KMS-11 (cell line): ENCODE results near the gene PIEZO1.

Experiments used
- H2AFZ ChIP-seq: fragments of 200-600 bp; sonication (generic); 2 replicates; pipeline ENCODE4 v1.6.1; 2016; ENCODE audit warnings: antibody characterized with exemption, mixed run types, low read depth
- H3K27ac ChIP-seq: fragments of 200-600 bp; sonication (generic); 2 replicates; pipeline ENCODE4 v1.6.1; 2016; ENCODE audit warnings: mild to moderate bottlenecking, mixed run types
- H3K27me3 ChIP-seq: fragments of 200-600 bp; sonication (generic); 2 replicates; pipeline ENCODE4 v1.6.1; 2017; ENCODE audit warnings: mild to moderate bottlenecking, low read depth, mixed run types, moderate library complexity; ENCODE audit not compliant: insufficient read depth
- H3K36me3 ChIP-seq: fragments of 200-600 bp; sonication (generic); 2 replicates; pipeline ENCODE4 v1.6.1; 2017; ENCODE audit warnings: mild to moderate bottlenecking, mixed run types; ENCODE audit not compliant: insufficient read depth
- H3K4me1 ChIP-seq: fragments of 200-600 bp; sonication (generic); 2 replicates; pipeline ENCODE4 v1.6.1; 2016; ENCODE audit warnings: mild to moderate bottlenecking, low read depth, mixed run types; ENCODE audit not compliant: poor library complexity, severe bottlenecking
- H3K4me2 ChIP-seq: fragments of 200-600 bp; sonication (generic); 2 replicates; pipeline ENCODE4 v1.7.0; 2016; ENCODE audit warnings: mild to moderate bottlenecking, mixed run types
- H3K4me3 ChIP-seq: fragments of 200-600 bp; sonication (generic); IDR thresholded peaks from 2 replicates; pipeline ENCODE4 v1.6.1; 2017; ENCODE audit warnings: low read depth, low read length, mixed read lengths; ENCODE audit not compliant: insufficient read depth
- H3K79me2 ChIP-seq: fragments of 200-600 bp; sonication (generic); 2 replicates; pipeline ENCODE4 v1.6.1; 2016; ENCODE audit warnings: low read depth, mixed run types; ENCODE audit not compliant: insufficient read depth
- H3K9ac ChIP-seq: fragments of 200-600 bp; sonication (generic); 2 replicates; pipeline ENCODE4 v1.6.1; 2016; ENCODE audit warnings: mild to moderate bottlenecking, mixed run types
- H4K20me1 ChIP-seq: fragments of 200-600 bp; sonication (generic); 2 replicates; pipeline ENCODE4 v1.6.1; 2016; ENCODE audit warnings: mild to moderate bottlenecking, mixed run types; ENCODE audit not compliant: insufficient read depth
- CTCF ChIP-seq: fragments of 200-600 bp; sonication (generic); conservative IDR thresholded peaks from 2 replicates; pipeline ENCODE4 v1.6.1; 2017; ENCODE audit warnings: low read depth, mild to moderate bottlenecking, antibody characterized with exemption, low read length, moderate library complexity, mixed read lengths

Gene PIEZO1

GRCh38 chr16:88702371-88703210 is 82.4 kb downstream of the PIEZO1 start:
- H3K79me2 ChIP-seq: peaks cover 17% of the 10 kb centered on the region; the same call in 1 of the 2 replicates
- H3K27ac ChIP-seq: no peak overlapping the region
- H3K9ac ChIP-seq: no peak overlapping the region
- no peaks in the 10 kb centered on the region for H3K36me3 ChIP-seq
- H2AFZ ChIP-seq: no peak overlapping the region
- no peak for TF ChIP-seq CTCF
- H3K4me1 ChIP-seq: peaks cover 32% of the 10 kb centered on the region
- no peak overlapping the region for H3K4me3 ChIP-seq
- H3K4me2 ChIP-seq: no peak overlapping the region
- no peaks in the 10 kb centered on the region for H3K27me3 ChIP-seq
- H4K20me1 ChIP-seq: no peaks in the 10 kb centered on the region

- Histone ChIP-seq H3K4me2 (peak overlapping the region; percentile 88), H3K36me3 (no peaks in the 10 kb centered on the region), H3K4me3 (no peak overlapping the region), H3K4me1 (peaks cover 29% of the 10 kb centered on the region), H3K27me3 (no peaks in the 10 kb centered on the region), H3K79me2 (0 out of 2 replicates have a peak, but pooled peaks cover 15% of the 10 kb centered on the region), H3K27ac (no peak overlapping the region), H3K9ac (no peak overlapping the region), H2AFZ (no peak overlapping the region), H4K20me1 (no peaks in the 10 kb centered on the region)
- TF ChIP-seq CTCF: no peak
Measured at GRCh38 chr16:88701581-88702370, 83.2 kb downstream of the PIEZO1 start.

- 0 out of 2 replicates have a peak, but pooled peaks cover 15% of the 10 kb centered on the region for H3K79me2 ChIP-seq
- TF ChIP-seq CTCF: no peak
- H2AFZ ChIP-seq: peak overlapping the region; percentile 24; the same call in 1 of the 2 replicates
- H3K9ac ChIP-seq: 0 out of 2 replicates have a peak overlapping the region, but pooled peaks have one; percentile 18
- no peaks in the 10 kb centered on the region for H3K27me3 ChIP-seq
- H4K20me1 ChIP-seq: no peaks in the 10 kb centered on the region
- H3K36me3 ChIP-seq: no peaks in the 10 kb centered on the region
- peak overlapping the region; percentile 88 for H3K4me2 ChIP-seq
- 0 out of 2 replicates have a peak overlapping the region, but pooled peaks have one; percentile 24 for H3K27ac ChIP-seq
- H3K4me1 ChIP-seq: peaks cover 29% of the 10 kb centered on the region
- H3K4me3 ChIP-seq: no peak overlapping the region
Measured at GRCh38 chr16:88700636-88701482, 84.2 kb downstream of the PIEZO1 start.

- Histone ChIP-seq H2AFZ (no peak overlapping the region), H3K4me2 (peak overlapping the region; percentile 88; the same call in 1 of the 2 replicates), H3K79me2 (0 out of 2 replicates have a peak, but pooled peaks cover 11% of the 10 kb centered on the region), H3K36me3 (no peaks in the 10 kb centered on the region), H3K27me3 (no peaks in the 10 kb centered on the region), H3K9ac (no peak overlapping the region), H4K20me1 (no peaks in the 10 kb centered on the region), H3K4me3 (no peak overlapping the region), H3K4me1 (peaks cover 25% of the 10 kb centered on the region), H3K27ac (no peak overlapping the region)
- no peak for TF ChIP-seq CTCF
Measured at GRCh38 chr16:88700322-88700635, 84.7 kb downstream of the PIEZO1 start.
